Measurements from ENCODE around the gene CCDC27.

- TF ChIP-seq EZH2 (IDR thresholded peaks at IDR 0.05; ENCODE audit: insufficient read depth, low read length), result no peak
- TF ChIP-seq CTCF (IDR thresholded peaks at IDR 0.05; ENCODE audit: insufficient read depth, low read depth, low read length), result no peak
Observed at GRCh38 chr1:3773572-3774275, 21.5 kb downstream of the CCDC27 start.
